GM19328 (cell line): Measurements from ENCODE around the gene CSDE1.
A peak's percentile ranks its signal among the peaks of the same experiment; 100 is the strongest.

Experiments
- ATAC-seq: cut with Tn5 transposase; IDR thresholded peaks from one replicate; pipeline ENCODE4 v1.9.1; 2021; ENCODE audit warnings: mild to moderate bottlenecking, moderate library complexity; ENCODE audit not compliant: unreplicated experiment

CSDE1 gene

DNA sequence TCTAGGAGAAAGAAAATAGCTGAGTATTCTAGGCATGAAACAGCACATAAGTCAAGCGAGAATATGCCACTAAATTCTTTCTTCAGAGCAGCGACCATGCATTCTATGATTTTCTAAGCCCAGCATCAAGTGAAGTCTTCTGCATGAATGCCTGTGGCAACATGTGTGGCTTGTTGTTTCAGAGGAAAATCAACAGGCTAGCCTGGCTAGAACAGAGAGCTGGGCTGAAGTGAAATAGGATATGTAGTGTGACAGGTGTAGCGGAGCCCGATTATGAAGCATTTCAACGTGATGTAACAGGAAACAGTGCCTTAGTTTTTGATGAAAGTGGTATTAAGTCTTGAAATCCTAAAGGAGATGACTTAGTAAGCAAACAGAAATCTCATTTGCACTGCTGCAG, 7.0 kb downstream of the CSDE1 start:
- no peak for ATAC-seq

DNA sequence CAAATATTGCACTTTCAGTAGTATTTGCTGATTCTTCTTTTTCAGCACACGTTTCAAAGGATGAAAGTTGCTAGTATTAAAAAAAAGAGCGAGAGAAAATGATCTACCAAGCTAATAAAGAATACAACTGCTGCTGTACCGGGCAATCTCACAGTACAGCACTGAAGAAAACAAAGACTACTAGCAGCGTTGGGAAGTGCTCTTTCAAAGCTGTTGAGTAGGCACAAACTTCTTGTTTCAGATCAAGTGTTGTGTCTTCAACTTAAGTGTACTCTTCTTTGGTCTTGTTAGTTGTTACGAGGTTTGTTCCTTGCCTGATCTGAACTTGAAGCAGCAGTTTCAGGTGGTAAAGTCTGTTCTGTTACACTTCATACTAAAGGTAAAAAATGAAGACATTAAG, 7.9 kb downstream of the CSDE1 start:
- ATAC-seq, result no peak

DNA sequence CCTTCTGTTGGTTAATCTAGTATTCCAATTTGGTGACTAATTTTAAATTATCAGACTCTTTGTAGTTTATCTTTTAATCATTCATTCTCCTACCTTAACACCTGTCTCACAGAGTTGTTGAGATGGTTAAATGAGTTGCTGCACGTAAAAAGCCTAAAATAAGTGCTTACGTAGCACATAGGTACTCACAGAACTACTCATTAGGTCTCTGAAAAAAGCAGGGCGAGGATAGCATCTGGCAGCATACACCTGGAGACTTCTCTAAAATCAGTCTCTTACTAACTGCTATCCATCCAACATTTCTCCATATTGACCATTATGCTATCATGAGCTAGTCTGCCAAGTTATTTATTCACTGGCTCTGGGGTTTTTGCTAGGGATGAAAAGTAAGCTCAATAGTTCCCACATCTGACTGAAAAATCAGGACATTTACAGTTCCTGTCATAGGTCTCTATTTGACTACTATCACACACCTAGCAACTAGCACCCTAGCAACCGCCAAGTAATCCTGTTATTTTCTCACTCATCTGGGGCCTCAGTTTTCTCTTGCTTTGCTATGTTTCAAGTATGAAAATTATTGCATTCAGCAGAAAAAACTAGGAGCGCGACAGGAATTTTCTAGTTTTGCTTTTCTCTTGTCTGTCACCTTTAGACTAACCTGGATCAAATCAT, 11.2 kb downstream of the CSDE1 start:
- ATAC-seq, result no peak

DNA sequence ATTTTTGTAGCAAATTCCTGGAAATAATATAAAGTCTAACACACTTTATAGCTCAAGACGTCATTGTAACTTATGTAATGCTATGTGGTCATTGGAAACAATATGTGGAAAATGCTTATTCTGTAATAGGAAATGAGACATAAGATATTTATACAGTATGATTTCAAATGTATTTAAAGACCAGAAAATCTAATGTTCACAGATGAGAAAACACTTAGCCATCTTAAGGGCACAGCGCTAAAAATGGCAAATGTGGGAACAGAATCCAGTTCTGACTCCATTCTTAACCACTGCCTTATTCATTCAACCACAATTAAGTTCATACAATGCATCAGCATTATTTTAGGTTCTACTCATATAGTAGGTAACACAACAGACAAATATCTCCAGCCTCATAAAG, 12.5 kb downstream of the CSDE1 start:
- ATAC-seq, result no peak

DNA sequence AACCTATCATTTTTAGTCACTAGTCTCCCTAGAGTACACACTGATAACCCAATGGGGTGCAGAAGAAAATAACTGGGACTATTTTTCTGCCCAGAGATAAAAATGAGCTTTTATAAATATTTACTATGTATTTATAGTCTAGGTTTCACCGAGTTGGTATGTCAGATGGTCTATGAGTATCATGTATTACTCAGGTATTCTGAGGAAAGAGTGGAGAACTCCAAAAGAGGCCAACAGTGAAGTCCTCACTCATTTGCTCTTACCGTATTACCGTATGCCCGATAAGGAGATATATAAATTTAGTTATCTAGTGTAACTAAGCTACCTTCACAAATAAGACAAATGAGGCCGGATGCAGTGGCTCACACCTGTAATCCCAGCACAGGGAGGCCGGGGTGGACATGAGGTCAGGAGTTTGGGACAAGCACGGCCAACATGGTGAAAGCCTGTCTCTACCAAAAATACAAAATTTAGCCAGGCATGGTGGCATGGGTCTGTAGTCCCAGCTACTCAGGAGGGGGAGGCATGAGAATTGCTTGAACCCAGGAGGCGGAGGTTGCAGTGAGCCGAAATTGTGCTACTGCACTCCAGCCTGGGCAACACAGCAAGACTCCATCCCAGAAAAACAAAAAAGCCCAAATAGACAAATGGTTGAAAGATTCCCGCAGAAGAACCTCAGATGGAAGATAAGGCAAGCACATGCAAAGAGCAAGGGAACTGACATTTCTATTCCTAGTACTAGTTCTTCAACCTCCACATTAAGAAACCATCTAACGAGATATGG, 15.6 kb downstream of the CSDE1 start:
- ATAC-seq, result no peak

DNA sequence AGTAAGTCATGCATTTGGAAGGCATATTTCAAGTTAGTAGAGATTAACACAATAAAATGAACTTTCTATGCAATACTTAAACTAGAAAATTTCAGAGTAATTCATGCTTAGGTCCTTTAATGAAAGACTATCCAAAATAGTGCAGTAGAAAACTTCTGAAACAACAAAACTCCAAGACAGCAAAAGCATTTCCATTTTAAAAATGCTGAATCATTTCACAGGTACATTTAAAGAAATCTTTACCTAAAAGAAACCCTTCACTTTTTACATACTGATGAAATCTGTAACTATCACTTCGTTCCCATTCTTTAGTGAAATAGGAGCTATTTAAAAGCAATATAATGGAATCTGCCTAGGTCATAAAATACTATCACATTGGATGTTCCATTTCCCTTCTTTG, 17.5 kb downstream of the CSDE1 start:
- no peak for ATAC-seq

DNA sequence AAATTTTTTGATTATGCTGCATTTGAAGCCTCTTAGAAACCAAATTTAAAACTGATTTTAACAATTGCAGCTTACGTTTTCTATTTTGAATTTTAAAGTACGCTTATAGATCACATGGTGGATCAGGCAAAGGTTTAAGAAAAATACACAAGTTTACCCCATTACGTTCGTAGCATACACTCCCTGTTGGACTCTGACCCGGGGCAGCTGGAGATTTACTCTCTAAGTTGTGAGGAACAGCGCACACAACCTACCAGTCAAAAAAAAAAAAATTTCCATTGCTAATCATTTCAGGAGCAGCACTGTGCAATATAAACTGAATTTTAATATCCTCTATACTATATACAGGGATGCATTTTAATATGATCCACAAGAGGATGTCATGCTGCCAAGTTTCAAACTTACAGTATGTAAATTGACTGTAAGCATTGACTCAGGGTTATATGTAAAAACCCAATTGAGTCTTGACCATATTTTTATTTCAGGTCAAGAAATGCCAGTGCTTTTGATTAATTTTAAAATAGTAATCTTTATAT, 20.4 kb downstream of the CSDE1 start:
- no peak for ATAC-seq

DNA sequence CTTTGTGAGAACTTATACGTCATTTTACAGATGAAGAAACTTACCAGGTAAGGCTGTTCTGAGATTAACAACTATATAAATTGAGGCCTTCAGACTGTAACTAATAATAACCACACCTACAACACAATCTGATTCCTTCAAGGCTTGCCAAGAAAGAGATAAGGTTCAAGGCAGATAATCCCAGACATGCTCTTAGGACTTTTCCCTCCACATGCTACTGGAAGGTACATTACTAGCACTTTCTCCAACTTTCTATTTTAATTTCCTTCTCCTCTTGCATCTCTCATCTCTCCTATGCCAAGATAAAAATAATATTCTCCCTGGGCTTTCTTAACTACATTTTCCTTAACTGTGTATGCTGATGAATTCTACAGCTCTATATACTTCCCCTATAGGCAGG, 22.3 kb downstream of the CSDE1 start:
- ATAC-seq, result no peak

DNA sequence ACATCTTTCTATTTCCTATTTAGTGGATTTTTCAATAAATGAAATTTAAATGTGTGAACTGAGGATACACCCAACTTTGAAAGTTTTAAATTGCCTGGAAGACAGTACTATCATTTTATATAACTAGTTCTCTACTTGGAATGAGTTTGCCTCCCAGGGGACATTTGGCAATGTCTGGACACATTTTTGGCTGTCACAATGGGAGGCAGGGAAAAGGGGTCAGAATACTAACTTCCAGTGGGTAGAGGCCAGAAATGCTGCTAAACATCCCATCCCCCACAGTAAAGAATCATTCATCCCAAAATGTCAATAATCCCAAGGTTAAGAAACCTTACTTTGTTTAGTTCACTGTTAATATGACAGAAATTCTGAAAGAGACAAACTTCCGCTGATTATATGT, 28.0 kb downstream of the CSDE1 start:
- no peak for ATAC-seq

DNA sequence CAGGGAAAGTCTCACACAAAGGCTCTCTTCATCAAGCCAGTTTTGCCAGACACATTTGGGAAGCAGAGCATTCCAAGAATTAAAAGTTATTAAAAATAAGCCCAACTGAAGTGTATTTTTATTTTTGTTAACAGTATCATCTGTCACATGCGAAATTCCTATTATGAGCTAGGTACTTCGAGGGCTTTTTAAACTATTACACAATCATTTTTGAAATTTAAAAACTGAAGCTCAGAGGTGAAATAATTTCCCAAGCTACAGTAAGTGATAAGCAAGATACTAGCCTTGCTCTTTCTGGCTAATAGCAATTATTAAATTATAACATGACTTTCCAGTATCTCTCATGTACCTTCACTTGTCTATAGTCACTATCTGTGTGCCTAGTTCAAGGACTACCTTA, 29.2 kb downstream of the CSDE1 start:
- ATAC-seq, result no peak

DNA sequence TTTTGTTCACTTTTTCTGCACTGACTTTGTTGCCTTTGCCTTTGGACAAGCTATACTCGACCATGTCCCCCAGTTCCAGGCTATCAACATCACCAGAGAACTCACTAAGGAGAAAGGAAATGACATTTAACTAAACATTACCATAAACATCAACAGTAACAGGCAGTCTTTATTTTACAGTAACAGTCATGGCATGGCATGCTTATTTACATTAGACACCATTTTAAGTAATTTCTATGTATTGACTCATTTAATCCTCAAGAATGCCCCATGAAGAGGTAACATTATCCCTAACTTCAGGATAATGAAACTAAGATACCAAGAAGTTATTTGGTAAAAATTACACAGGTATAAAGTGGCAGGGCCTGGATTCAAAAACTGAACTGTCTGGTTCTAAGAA, 32.6 kb downstream of the CSDE1 start:
- ATAC-seq, result no peak

DNA sequence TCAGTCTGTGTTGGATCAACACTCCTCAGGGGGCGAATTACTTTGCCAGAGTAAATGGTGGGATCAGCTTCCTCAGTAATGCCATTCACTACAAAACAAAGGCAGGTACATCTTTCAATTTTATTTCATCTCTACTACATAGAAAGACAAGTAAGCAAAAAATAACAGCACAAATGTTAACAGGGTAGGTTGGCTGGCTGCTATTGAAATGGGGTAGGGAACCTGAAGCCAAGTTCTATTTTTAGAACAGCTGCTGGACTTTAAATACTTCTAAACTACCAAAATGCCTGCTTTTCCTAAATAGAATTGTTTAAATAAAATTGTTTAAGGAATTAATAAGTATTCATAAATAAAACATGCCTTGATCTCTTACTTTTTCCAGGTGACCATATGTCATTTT, 33.9 kb downstream of the CSDE1 start:
- no peak for ATAC-seq

DNA sequence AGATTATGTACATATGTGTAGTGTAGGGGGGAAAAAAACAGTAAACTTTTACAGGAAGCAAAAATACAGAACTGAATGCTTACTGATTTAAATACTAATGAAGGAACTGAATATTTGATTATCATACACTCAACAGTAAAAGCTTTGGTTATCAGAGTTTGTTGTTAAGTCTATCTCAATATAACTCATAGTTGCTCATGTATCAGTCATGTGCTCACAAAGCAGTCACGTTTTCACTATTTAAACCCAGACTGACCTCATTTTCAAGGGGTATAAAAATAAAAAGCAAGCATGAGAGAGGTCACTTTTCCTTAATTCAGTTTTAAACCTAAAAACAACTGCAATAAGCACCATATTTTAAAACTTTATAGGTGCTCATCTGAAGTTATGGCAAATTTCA, 34.3 kb downstream of the CSDE1 start:
- no peak for ATAC-seq

DNA sequence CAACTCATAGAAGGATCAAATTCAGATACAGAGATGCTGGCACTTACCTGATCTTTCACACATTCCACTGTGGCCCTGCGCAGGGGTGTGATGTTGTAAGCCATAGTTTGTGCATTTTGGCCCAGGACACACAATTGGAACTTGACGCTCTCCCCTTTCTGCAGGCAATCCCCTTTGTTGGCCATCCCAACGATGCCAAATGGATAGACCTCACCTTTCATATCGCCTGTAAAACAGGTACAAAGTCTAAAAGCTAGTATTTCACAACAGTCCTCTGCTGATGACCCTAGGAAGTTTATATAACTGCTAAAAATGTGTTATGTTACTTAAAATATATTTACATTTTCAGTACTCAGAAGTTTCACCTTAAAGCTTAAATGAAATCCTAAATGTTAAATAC, 37.3 kb downstream of the CSDE1 start:
- ATAC-seq, result no peak

DNA sequence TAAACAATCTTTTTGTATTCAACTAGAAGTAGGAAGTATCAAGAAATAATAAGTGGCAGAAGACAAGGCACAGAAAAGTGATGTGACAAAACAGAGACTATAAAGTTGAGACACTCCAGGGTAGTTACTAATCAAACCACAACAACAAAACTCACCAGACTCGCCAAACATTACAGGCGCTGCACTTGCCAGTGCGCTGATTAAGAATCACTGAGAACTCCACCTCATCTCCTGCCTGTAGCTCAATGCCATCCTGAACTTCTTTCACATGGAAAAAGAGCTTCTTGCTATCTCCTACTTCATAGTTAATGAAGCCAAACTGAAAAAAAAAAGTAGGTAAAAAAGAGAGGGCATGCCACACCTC, 38.4 kb downstream of the CSDE1 start:
- ATAC-seq, result no peak

DNA sequence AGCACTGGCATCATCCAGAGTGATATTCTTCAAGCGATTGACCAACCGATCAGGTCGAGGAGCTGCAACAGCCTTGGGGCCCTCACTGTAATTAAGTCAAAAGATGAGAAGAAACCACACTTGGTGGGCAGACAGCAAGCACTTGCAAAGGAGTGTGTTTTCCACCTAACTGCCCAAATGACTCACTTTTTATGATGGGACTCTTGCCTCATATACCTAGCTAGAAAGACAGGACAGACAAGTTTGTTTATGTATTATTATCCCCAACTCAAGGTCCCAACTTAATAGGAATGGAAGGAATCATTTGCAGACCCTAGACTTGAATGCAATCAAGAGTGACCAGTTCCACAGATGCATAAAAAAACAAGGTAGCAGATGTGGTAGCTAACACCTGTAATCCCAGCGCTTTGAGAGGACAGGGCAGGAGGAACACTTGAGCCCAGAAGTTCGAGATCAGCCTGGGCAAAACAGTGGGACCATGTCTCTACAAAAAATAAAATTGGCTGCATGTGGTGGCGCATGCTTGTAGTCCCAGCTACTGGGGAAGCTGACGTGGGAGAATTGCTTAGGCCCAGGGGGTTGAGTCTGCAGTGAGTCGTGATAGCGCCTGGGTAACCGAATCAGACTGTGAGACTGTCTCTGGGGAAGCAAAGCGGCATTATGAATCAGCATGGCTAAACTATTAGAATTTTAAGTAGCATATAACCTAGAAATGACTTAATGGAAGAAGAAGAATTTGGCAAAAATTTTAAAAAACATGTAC, 38.9 kb downstream of the CSDE1 start:
- no peak for ATAC-seq

DNA sequence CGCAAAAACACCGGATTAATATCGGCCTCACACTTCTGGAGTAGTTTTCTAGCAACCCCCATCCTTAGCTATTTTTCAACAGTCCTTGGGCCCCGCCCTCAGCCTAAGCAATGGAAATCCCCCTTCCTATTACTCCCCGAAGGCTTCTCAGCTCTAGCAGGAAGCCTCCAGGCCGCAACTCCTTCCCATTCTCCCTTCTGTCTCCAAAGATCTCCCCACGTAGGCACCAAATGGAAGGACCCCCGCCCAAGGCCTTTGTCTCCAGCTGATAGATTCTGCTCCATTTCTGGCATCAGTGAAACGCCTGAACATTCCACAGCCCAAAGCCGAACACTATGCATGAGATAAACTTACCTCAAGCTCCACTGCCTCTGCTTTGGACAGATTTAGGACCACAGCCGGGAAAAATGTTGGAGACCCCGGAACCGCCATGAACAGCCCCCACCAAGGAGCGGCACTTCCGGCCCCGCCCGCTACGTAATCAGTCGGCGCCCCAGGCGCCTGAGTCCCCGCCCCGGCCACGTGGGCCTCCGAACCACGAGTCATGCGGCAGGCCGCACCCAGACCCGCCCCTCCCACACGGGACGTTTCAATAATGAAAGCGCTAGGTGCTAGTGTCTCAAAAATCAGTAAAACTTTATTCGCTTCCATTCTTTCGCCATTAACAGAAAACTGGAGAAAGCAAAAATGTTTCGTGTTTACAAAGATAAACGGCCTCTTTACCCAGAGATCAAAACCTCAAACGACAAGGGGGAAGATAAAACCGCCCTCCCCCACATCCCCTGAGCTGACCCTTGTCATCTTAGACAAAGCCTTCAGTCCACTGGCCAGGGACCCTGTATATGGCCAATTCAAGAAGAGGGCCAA, 41.2 kb downstream of the CSDE1 start, which contains the start of gene NRAS:
Gene NRAS (minus strand): TSS at position 468 of the 867 bp plus-strand sequence. CDS start 611 bp downstream, outside the sequence.
- ATAC-seq, result peak; percentile 90

DNA sequence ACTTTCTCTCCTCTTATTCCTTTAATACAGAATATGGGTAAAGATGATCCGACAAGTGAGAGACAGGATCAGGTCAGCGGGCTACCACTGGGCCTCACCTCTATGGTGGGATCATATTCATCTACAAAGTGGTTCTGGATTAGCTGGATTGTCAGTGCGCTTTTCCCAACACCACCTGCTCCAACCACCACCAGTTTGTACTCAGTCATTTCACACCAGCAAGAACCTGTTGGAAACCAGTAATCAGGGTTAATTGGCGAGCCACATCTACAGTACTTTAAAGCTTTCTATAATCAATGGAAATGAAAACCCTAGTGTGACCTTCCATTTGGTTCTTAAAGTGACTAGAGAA, 41.9 kb downstream of the CSDE1 start:
- no peak for ATAC-seq

DNA sequence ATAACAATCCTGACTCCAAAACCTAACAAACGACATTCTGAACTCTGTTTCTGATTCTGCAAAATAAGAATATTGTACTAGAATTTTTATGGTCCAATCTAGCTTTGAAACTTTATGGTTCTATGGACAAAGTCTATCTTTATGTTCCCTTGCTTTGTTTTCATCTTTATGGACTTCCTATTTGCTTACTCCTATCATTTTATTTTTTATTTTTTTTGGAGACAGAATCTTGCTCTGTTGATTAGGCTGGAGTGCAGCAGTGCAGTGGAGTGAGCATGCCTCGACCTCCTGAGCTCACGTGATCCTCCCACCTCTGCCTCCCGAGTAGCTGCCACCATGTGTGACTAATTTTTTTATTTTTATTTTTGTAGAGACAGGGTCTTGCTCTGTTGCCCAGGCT, 44.8 kb downstream of the CSDE1 start:
- ATAC-seq, result no peak

DNA sequence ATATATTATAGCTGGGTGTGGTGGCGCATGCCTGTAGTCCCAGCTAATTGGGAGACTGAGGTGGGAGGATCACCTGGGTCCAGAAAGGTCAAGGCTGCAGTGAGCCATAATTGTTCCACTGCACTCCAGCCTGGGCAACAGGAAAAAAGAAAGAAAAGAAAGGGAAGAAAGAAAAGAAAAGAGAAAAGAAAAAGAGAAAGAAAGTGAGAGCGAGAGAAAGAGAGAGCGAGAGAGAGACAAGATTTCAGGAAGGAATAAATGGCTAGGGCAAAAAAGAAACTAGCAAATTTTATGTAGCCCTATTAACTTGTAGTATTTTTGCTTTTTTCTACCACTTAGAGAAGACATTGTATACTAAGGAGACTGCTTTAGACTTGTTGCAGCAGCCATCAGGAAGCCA, 47.4 kb downstream of the CSDE1 start:
- no peak for ATAC-seq

DNA sequence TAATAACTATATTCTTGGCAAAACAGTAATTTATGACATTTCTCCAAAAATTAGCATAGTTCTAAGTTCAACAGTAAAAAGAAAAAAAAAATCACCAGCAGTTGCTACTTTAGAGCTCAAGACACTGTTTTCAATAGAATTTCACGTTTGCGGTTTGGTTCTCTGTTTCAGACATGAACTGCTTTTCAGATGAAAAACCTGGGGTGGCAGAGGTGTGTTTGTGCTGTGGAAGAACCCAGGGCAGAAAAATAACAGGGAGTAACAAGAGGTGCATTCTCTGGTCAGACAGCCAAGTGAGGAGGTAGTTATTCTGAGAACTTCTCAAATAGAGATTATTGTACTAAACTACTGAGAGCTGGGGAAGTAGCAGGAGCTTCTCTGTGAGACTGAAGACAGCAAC, 50.2 kb downstream of the CSDE1 start:
- ATAC-seq, result no peak
